ENCODE results near the gene PAX7.

GRCh38 chr1:18635070-18635577 lies 4.5 kb downstream of the PAX7 start:
- TF ChIP-seq POLR2AphosphoS5 (IDR thresholded peaks at IDR 0.05; ENCODE audit: low read depth, low read length) (no peak), TAF1 (IDR thresholded peaks at IDR 0.05; ENCODE audit: borderline replicate concordance, insufficient read depth, low read length) (no peak), SIN3A (IDR thresholded peaks at IDR 0.05; ENCODE audit: borderline replicate concordance, insufficient read depth, low read length) (no peak)

All from PFSK-1 (cell line).